ENCODE measurements around the gene CNTNAP2. TPM values are rescaled to one million over a fixed set of nuclear protein-coding genes. Genes with fewer than 3 reads are reported as not detected.

CNTNAP2 gene
- total RNA-seq, 2 experiments from 2014 or later: not detected

GRCh38 chr7:148238761-148239325 lies 2122.2 kb downstream of the CNTNAP2 start:
- ATAC-seq (ENCODE audit: low read depth) (no peak), DNase-seq (no peak)
- peaks cover 24% of the 10 kb centered on the region for H3K27me3 Mint-ChIP-seq
- H3K4me1 Mint-ChIP-seq: no peaks in the 10 kb centered on the region
- H3K4me3 Mint-ChIP-seq: no peak overlapping the region
- H3K27ac Mint-ChIP-seq: no peak overlapping the region
- POLR2A ChIA-PET: no interaction called here
- no peaks in the 10 kb centered on the region for H3K36me3 Mint-ChIP-seq
- H3K9me3 Mint-ChIP-seq: no peaks in the 10 kb centered on the region

DNA sequence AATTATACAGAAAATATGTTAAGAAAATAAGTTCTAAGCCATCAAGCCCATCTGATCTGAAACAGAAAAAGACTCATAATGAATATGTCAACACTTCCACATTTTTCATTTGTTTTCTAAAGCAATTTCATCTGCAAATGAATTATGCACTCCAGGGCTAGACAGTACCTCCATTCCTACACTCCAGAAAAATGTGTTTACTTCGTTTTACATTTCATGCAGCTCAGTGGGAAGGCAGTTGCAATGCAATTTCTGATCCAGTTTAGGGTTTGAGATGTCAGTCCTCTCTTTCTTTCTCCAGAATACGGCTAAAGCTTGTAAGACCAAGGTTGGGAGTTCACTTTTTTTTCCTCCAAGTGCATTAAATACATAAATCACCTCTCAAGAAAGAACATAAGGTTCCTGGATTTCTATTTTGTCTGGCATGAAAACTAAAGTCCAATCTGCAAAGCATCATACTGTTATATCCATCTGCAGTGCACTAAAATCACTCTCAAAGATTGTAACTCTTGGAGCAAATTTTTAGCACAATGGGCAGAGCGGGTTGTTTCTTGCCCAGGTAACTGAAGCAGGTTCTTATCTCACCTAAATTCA lies 2125.2 kb downstream of the CNTNAP2 start:
- no peak overlapping the region for H3K4me3 Mint-ChIP-seq
- H3K27me3 Mint-ChIP-seq: peaks cover 24% of the 10 kb centered on the region
- POLR2A ChIA-PET: no interaction called here
- DNase-seq (no peak), ATAC-seq (ENCODE audit: low read depth) (no peak)
- no peaks in the 10 kb centered on the region for H3K36me3 Mint-ChIP-seq
- H3K4me1 Mint-ChIP-seq: no peaks in the 10 kb centered on the region
- H3K27ac Mint-ChIP-seq: no peak overlapping the region
- no peaks in the 10 kb centered on the region for H3K9me3 Mint-ChIP-seq

- no peak for DNase-seq
- Mint-ChIP-seq H3K27me3 (peaks cover 24% of the 10 kb centered on the region), H3K36me3 (no peaks in the 10 kb centered on the region), H3K9me3 (no peaks in the 10 kb centered on the region), H3K4me3 (no peak overlapping the region), H3K27ac (no peak overlapping the region), H3K4me1 (no peaks in the 10 kb centered on the region)
- no peak for ATAC-seq (ENCODE audit: low read depth)
- POLR2A ChIA-PET: no interaction called here
Observed at GRCh38 chr7:148242294-148242821, 2125.8 kb downstream of the CNTNAP2 start.

DNA sequence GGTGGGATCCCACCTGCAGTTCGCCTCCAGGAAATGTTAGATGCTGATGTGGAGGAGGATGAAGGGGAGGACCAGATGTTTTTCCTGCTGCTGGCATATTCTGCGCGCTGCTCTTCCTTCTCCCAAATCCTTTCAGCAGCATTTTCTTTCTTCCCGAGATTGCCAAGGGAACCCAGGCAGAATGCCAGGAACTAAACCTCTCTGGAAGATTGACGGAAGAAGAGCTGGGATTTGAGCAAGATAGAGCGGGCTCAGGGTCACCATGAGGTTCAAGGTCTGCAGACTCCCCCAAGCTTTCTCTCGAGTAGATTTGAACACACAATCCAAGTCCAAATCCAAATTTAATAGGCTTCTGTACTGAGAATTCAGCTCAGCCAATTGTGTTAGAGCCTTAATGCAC lies 2128.8 kb downstream of the CNTNAP2 start:
- no peak overlapping the region for H3K27ac Mint-ChIP-seq
- ATAC-seq (ENCODE audit: low read depth) (no peak), DNase-seq (no peak)
- no peaks in the 10 kb centered on the region for H3K36me3 Mint-ChIP-seq
- H3K4me1 Mint-ChIP-seq: no peaks in the 10 kb centered on the region
- peaks cover 3% of the 10 kb centered on the region for H3K9me3 Mint-ChIP-seq
- peaks cover 24% of the 10 kb centered on the region for H3K27me3 Mint-ChIP-seq
- POLR2A ChIA-PET: no interaction called here
- no peak overlapping the region for H3K4me3 Mint-ChIP-seq

DNA sequence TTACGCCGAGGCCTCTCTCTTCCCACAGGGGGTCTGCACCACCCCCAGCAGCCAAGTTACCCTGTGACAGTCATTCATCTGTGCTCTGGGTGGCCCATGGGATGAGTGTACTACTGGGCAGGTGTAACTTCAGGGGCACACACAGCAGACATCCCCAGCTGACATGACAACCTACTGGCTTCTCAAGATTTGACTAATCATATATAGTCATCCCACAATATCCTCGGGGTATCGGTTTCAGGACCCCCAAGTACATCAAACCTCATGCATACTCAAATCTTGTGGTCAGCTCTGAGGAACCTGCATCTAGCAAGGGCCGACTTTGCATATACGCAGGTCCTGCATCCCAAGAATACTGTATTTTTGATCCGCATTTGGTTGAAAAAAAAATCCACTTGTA lies 2137.0 kb downstream of the CNTNAP2 start:
- DNase-seq (no peak), ATAC-seq (ENCODE audit: low read depth) (no peak)
- Mint-ChIP-seq H3K9me3 (peaks cover 10% of the 10 kb centered on the region), H3K36me3 (no peaks in the 10 kb centered on the region), H3K27ac (no peak overlapping the region), H3K27me3 (peaks cover 2% of the 10 kb centered on the region), H3K4me1 (no peaks in the 10 kb centered on the region), H3K4me3 (no peak overlapping the region)
- POLR2A ChIA-PET: no interaction called here

- no peak overlapping the region for H3K4me3 Mint-ChIP-seq
- no peaks in the 10 kb centered on the region for H3K4me1 Mint-ChIP-seq
- POLR2A ChIA-PET: no interaction called here
- peaks cover 7% of the 10 kb centered on the region for H3K9me3 Mint-ChIP-seq
- H3K36me3 Mint-ChIP-seq: no peaks in the 10 kb centered on the region
- no peak overlapping the region for H3K27ac Mint-ChIP-seq
- no peak for ATAC-seq (ENCODE audit: low read depth)
- DNase-seq: no peak
- peaks cover 2% of the 10 kb centered on the region for H3K27me3 Mint-ChIP-seq
Observed at GRCh38 chr7:148255333-148255732, 2138.7 kb downstream of the CNTNAP2 start.

DNA sequence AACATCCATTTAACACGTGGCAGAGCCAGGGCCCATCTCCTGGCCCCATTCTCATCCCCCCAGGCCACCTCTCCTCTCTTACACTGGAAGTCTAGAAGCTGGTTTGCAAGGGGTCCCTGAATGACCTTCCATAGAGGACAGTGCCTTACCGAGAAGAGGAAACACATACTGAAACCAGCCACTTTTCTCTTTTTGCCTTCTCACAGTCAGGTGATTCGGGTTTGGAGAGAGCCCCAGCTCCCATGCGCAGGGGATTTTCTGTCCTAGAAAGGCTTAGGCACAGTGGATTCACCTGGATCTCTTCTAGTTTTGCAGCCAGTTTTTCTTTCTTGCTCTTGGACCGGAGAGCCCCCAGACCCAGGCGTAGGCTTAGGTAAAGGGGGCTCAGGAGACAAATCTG lies 2139.8 kb downstream of the CNTNAP2 start:
- Mint-ChIP-seq H3K9me3 (peaks cover 5% of the 10 kb centered on the region), H3K36me3 (no peaks in the 10 kb centered on the region), H3K27me3 (peaks cover 2% of the 10 kb centered on the region), H3K27ac (no peak overlapping the region), H3K4me3 (no peak overlapping the region), H3K4me1 (no peaks in the 10 kb centered on the region)
- ATAC-seq (ENCODE audit: low read depth) (no peak), DNase-seq (no peak)
- POLR2A ChIA-PET: no interaction called here

GRCh38 chr7:148260599-148260998 lies 2144.0 kb downstream of the CNTNAP2 start:
- H3K27me3 Mint-ChIP-seq: peaks cover 6% of the 10 kb centered on the region
- H3K4me3 Mint-ChIP-seq: no peak overlapping the region
- no peaks in the 10 kb centered on the region for H3K9me3 Mint-ChIP-seq
- no peak overlapping the region for H3K27ac Mint-ChIP-seq
- no peaks in the 10 kb centered on the region for H3K36me3 Mint-ChIP-seq
- POLR2A ChIA-PET: no interaction called here
- ATAC-seq (ENCODE audit: low read depth) (no peak), DNase-seq (no peak)
- peaks cover 6% of the 10 kb centered on the region for H3K4me1 Mint-ChIP-seq

DNA sequence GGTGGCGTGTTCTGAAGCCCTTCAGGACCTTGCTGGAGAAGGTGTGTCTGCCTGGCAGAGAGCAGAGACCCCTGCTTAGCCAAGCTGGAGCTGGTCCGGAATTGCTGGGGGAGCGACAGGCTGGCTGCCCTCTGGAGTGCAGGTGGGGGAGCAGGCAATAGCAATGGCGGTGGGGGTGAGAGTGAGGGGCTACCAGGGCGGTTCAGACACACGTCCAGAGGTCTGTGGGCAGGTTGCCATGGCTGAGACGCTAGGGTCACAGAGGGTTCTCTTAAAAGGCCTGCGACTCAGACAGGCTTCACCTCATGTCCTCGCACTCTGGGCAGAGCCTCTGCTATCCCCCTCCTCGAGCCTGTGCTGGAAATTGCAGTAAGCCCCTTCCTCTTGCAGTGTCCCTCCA lies 2144.9 kb downstream of the CNTNAP2 start:
- no peaks in the 10 kb centered on the region for H3K36me3 Mint-ChIP-seq
- H3K9me3 Mint-ChIP-seq: no peaks in the 10 kb centered on the region
- POLR2A ChIA-PET: no interaction called here
- peaks cover 6% of the 10 kb centered on the region for H3K27me3 Mint-ChIP-seq
- H3K27ac Mint-ChIP-seq: no peak overlapping the region
- no peak for ATAC-seq (ENCODE audit: low read depth)
- H3K4me1 Mint-ChIP-seq: peaks cover 6% of the 10 kb centered on the region
- DNase-seq: no peak
- H3K4me3 Mint-ChIP-seq: no peak overlapping the region

DNA sequence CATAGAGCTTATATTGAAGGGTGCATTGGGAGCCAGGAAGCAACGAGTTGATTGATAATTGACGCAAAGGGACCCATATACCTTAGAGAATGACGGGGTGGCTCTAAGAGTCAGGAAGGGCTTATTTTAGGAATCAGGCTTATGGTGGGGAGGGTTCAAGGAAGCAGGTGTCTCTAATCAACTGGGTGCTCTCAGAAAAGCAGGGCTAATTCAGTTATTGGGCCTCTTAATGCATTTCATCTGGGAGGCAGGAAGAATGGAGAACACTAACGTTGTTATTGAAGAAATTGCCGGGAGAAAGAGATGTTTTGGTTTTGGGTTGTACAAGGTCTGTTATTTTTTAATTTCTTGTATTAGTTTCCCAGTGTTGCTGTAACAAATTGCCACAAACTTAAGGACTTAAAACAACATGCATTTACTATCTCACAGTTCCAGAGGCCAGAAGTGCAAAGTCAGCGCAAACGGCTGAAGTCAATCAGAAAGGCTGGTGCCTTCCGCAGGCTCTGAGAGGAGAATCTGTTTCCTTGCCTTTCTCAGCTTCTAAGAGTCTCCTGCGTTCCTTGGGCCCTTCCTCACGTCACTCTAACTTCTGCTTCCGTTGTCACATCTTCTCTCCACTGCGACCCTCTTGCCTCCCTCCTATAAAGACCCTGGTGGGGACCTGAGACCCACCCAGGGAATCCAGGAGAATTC lies 2145.5 kb downstream of the CNTNAP2 start:
- H3K9me3 Mint-ChIP-seq: no peaks in the 10 kb centered on the region
- peaks cover 6% of the 10 kb centered on the region for H3K27me3 Mint-ChIP-seq
- DNase-seq (no peak), ATAC-seq (ENCODE audit: low read depth) (no peak)
- POLR2A ChIA-PET: no interaction called here
- H3K36me3 Mint-ChIP-seq: no peaks in the 10 kb centered on the region
- peaks cover 6% of the 10 kb centered on the region for H3K4me1 Mint-ChIP-seq
- no peak overlapping the region for H3K4me3 Mint-ChIP-seq
- no peak overlapping the region for H3K27ac Mint-ChIP-seq

- POLR2A ChIA-PET: no interaction called here
- H3K27me3 Mint-ChIP-seq: peaks cover 6% of the 10 kb centered on the region
- H3K27ac Mint-ChIP-seq: no peak overlapping the region
- ATAC-seq (ENCODE audit: low read depth): peak; percentile 68
- H3K36me3 Mint-ChIP-seq: no peaks in the 10 kb centered on the region
- DNase-seq: peak; percentile 71
- H3K4me1 Mint-ChIP-seq: peaks cover 6% of the 10 kb centered on the region
- no peaks in the 10 kb centered on the region for H3K9me3 Mint-ChIP-seq
- peak overlapping the region; percentile 36 for H3K4me3 Mint-ChIP-seq
Observed at GRCh38 chr7:148262721-148263229, 2146.2 kb downstream of the CNTNAP2 start.

DNA sequence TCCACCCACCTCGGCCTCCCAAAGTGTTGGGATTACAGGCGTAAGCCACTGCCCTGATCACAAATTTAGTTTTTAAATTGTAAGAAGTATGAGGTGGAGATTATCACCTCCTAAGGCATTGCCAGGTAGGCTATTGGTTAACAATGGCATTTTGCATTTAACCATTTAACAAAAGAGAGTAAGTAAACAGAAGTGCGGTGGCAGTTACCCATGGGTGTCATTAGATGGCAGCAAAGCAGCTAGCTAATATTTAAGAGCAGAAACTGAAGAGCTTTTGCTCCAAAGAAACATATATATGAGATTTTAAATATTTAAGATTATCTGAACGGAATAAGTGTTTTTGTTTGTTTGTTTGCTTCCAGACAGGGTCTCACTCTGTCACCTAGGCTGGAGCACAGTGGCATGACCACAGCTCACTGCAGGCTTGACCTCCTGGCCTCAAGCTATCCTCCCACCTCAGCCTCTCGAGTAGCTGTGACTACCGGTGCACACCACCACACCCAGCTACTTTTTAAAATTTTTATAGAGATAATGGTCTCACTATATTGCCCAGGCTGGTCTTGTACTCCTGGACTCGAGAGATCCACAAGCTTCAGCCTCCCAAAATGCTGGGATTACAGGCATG lies 2148.4 kb downstream of the CNTNAP2 start:
- H3K9me3 Mint-ChIP-seq: no peaks in the 10 kb centered on the region
- H3K4me1 Mint-ChIP-seq: peaks cover 6% of the 10 kb centered on the region
- no peak overlapping the region for H3K27ac Mint-ChIP-seq
- H3K27me3 Mint-ChIP-seq: peaks cover 6% of the 10 kb centered on the region
- POLR2A ChIA-PET: no interaction called here
- ATAC-seq (ENCODE audit: low read depth) (no peak), DNase-seq (no peak)
- no peaks in the 10 kb centered on the region for H3K36me3 Mint-ChIP-seq
- no peak overlapping the region for H3K4me3 Mint-ChIP-seq

GRCh38 chr7:148265896-148266295 lies 2149.3 kb downstream of the CNTNAP2 start:
- Mint-ChIP-seq H3K4me1 (peaks cover 6% of the 10 kb centered on the region), H3K9me3 (no peaks in the 10 kb centered on the region), H3K27ac (no peak overlapping the region), H3K4me3 (no peak overlapping the region), H3K27me3 (peaks cover 6% of the 10 kb centered on the region), H3K36me3 (no peaks in the 10 kb centered on the region)
- POLR2A ChIA-PET: no interaction called here
- no peak for ATAC-seq (ENCODE audit: low read depth)
- no peak for DNase-seq

GRCh38 chr7:148266795-148267194 lies 2150.2 kb downstream of the CNTNAP2 start:
- Mint-ChIP-seq H3K4me3 (no peak overlapping the region), H3K27me3 (peaks cover 6% of the 10 kb centered on the region), H3K36me3 (no peaks in the 10 kb centered on the region), H3K4me1 (peaks cover 6% of the 10 kb centered on the region), H3K27ac (no peak overlapping the region), H3K9me3 (no peaks in the 10 kb centered on the region)
- DNase-seq (no peak), ATAC-seq (ENCODE audit: low read depth) (no peak)
- POLR2A ChIA-PET: no interaction called here
